Heart right ventricle (tissue), 16 donors: Measurements from ENCODE around the gene SRL. TPM values are rescaled to one million over a fixed set of nuclear protein-coding genes. Genes with fewer than 3 reads are reported as not detected.

ENCODE experiments used
- ATAC-seq, 8 donors: fragments of 200-7000 bp; cut with Tn5 transposase; one replicate each; pipeline ENCODE4 v1.9.1; 2020; ENCODE audit warnings: mild to moderate bottlenecking in 8 of 8, moderate library complexity in 8 of 8, moderate number of reproducible peaks in 1 of 8
- DNase-seq, 2 donors: peaks; one replicate each; pipeline ENCODE4 v3.0.0-alpha.2; 2020
- H3K27ac ChIP-seq, 10 donors: fragments of 200-600 bp; sonication (generic) in 2 of 10; one replicate each; pipeline versions ENCODE4 v1.5.0 to v1.8.0; 2020 to 2022; ENCODE audit warnings: mild to moderate bottlenecking in 3 of 10
- H3K27me3 ChIP-seq, 7 donors: fragments of 200-600 bp; one replicate each; pipeline ENCODE4 v1.8.0; 2021 to 2022; ENCODE audit warnings: mild to moderate bottlenecking in 2 of 7
- H3K36me3 ChIP-seq, 9 donors: fragments of 200-600 bp; sonication (generic) in 1 of 9; one replicate each; pipeline versions ENCODE4 v1.5.0 to v1.8.0; 2020 to 2022; ENCODE audit warnings: mild to moderate bottlenecking in 2 of 9
- H3K4me1 ChIP-seq, 9 donors: fragments of 200-600 bp; sonication (generic) in 1 of 9; one replicate each; pipeline versions ENCODE4 v1.5.0 to v1.8.0; 2020 to 2022; ENCODE audit warnings: mild to moderate bottlenecking in 4 of 9
- H3K4me3 ChIP-seq, 10 donors: fragments of 200-600 bp; sonication (generic) in 2 of 10; one replicate each; pipeline versions ENCODE4 v1.5.0 to v1.8.0; 2020 to 2022; ENCODE audit warnings: mild to moderate bottlenecking in 7 of 10, moderate library complexity in 2 of 10
- H3K9me3 ChIP-seq, 11 donors: fragments of 200-600 bp in 10 of 11; sonication (generic) in 2 of 11; one replicate each; pipeline versions ENCODE4 v1.5.0 to v1.8.0; 2013 to 2022; ENCODE audit warnings: mild to moderate bottlenecking in 2 of 11, control low read depth in 1 of 11, moderate library complexity in 1 of 11
- CTCF ChIP-seq, 9 donors: fragments of 200-600 bp; sonication (generic) in 2 of 9; IDR thresholded peaks; one replicate each; pipeline versions ENCODE4 v1.5.0 to v1.8.0; 2021 to 2022; ENCODE audit warnings: antibody characterized with exemption in 9 of 9, mild to moderate bottlenecking in 5 of 9, moderate library complexity in 1 of 9
- WGBS, 2 donors: extraction: QIAGEN DNeasy Blood & Tissue Kit; methylation state at CpG; one replicate each; pipeline ENCODE4 v1.1.7; 2013; ENCODE audit warnings: inconsistent platforms in 1 of 2; 5-methylcytosine and 5-hydroxymethylcytosine counted together
- intact Hi-C, 10 donors: fragments of 100-400 bp; cut with DNase I; formaldehyde crosslinking; loops; one replicate each; pipeline versions ENCODE4 v1.11.1 to v1.14.2; 2022
- polyA plus RNA-seq, 2 donors: library from polyadenylated mRNA; stranded (reverse); fragments of 200-250 nt; gene quantifications; one replicate each; pipeline ENCODE4 v1.2.3, GENCODE V29; 2013
- total RNA-seq, 10 donors: library from RNA; stranded (reverse); fragmentation: NEBNext Ultra II Directional in 3 of 10; extraction: Animal tissue kit (Norgen Biotek cat#: 25700) in 3 of 10; gene quantifications; one replicate each; pipeline versions ENCODE4 v1.2.1 to v1.2.4, GENCODE V29; 2021 to 2023
- donor health status: Arrhythmogenic right ventricular cardiomyopathy.
- donor health status: ischemic (EF 13 %, LVEDD 7.1; RV severe dilation, severe dysfunction).
- donor health status: healthy with polysubstance abuse.
- donor health status: DM: no; HTN: yes; CAD: no.
- donor health status: DM: no; HTN: no; CAD: no.
- donor health status: ischemic (EF 25% LVEDD 6.9; RV normal size, moderate dysfunction).
- donor health status: ischemic (EF 25% LVEDD 5.7; RV mildly dilated, moderate dysfunction).
- donor health status: healthy.
- donor health status: DM: yes; HTN: yes; CAD: no.
- donor health status: Ischemic cardiomyopathy.
- donor health status: ischemic (EF 35%, LVEDD 5.7; RV mildly dilated, moderate dysfunction).
- donor health status: nonischemic (EF 11% LVEDD 7.7; RV severe dilation, severe dysfunction).
- donor health status: DM: yes; HTN: yes; CAD: no.
- donor health status: PGD.
- donor health status: ischemic (EF 29% LVEDD 5.4; RV normal size, mild dysfunction).
- donor health status: nonischemic (EF 23%, LVEDD 6.1; RV moderate dilation, normal function).

Gene SRL
- total and polyA plus RNA-seq, 12 donors = 161 to 587 (median 478) TPM

GRCh38 chr16:4194661-4195060 lies 47.2 kb downstream of the SRL start:
- DNase-seq = no peak
- 82 to 87% methylated on average over 4 of the region's 4 CpGs for WGBS, 2 donors

DNA sequence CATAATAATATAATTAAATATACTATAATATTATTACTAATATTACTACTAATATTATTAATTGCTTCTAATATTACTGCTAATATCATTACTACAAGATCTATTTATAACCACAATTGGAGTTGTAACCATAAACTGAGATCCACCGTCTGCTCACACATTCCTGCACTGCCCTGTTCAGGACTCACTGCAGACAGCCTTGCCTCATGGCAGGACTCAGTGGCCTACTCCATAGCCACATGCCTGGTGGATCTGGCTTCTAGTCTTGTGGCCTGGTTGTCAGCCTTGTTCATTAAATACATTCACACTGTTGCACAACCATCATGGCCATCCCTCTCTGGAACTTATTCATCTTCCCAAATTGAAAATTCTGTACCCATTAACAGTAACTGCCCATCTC lies 48.0 kb downstream of the SRL start:
- WGBS, 2 donors = 35 to 57% methylated on average over 1 of the region's 1 CpG
- Histone ChIP-seq H3K36me3 (peaks cover 0 to 64% (median 8%) of the 10 kb centered on the region in 9 donors), H3K9me3 (no peaks in the 10 kb centered on the region), H3K27me3 (no peaks in the 10 kb centered on the region), H3K4me1 (peaks cover 0 to 36% (median 14%) of the 10 kb centered on the region in 9 donors), H3K4me3 (no peak overlapping the region), H3K27ac (peak overlapping the region in 1 of 10 donors; percentile 31)
- DNase-seq (no peak), ATAC-seq (no peak)
- intact Hi-C loops = loop anchor here in 2 of 10 donors (10.0 kb wide), 2 partner anchors 141 to 209 kb away; no protein-coding TSS in a partner anchor
- no peak for TF ChIP-seq CTCF (IDR thresholded peaks at IDR 0.05)

More at GRCh38 chr16:4194661-4195060, 47.2 kb downstream of the SRL start:
- peaks cover 0 to 32% (median 14%) of the 10 kb centered on the region in 9 donors for H3K4me1 ChIP-seq
- ATAC-seq = peak in 3 of 8 donors; percentile 11 to 17 (median 15)
- H3K9me3 ChIP-seq = no peaks in the 10 kb centered on the region
- peaks cover 0 to 64% (median 8%) of the 10 kb centered on the region in 9 donors for H3K36me3 ChIP-seq
- no peak for TF ChIP-seq CTCF (IDR thresholded peaks at IDR 0.05)
- H3K27me3 ChIP-seq = no peaks in the 10 kb centered on the region
- intact Hi-C loops = loop anchor here in 2 of 10 donors (10.0 kb wide), 2 partner anchors 140 to 210 kb away; no protein-coding TSS in a partner anchor
- no peak overlapping the region for H3K4me3 ChIP-seq
- H3K27ac ChIP-seq = peak overlapping the region in 1 of 10 donors; percentile 31

DNA sequence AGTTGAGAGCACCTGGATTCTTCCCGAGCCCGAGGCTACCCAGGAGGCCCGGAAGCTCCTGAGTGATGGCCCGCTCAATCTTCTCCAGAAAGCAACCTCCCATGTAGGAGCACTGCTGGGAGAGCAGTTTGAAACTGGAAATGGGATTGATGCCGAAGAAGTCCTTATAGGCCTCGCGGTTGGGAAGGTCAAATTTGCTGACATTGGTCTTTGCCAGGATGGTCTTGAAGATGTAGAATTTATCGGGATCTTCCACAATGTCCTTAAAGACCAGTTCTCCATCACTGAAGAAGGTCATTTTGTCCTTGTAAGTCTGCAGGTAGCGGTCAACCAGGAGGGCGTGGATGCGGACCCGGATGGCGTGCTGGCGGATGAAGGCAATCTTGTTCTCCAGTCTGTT lies 49.7 kb downstream of the SRL start:
- ATAC-seq (no peak), DNase-seq (no peak)
- intact Hi-C loops = loop anchor here in 2 of 10 donors (10.0 kb wide), 2 partner anchors 143 to 207 kb away; no protein-coding TSS in a partner anchor
- Histone ChIP-seq H3K27me3 (no peaks in the 10 kb centered on the region), H3K4me1 (peaks cover 0 to 36% (median 14%) of the 10 kb centered on the region in 9 donors), H3K9me3 (no peaks in the 10 kb centered on the region), H3K4me3 (no peak overlapping the region), H3K36me3 (peaks cover 0 to 46% (median 8%) of the 10 kb centered on the region in 9 donors), H3K27ac (no peak overlapping the region)
- no peak for TF ChIP-seq CTCF (IDR thresholded peaks at IDR 0.05)
- WGBS, 2 donors = 92 to 98% methylated on average over 14 of the region's 14 CpGs

GRCh38 chr16:4190712-4191333 lies 51.1 kb downstream of the SRL start:
- peaks cover 0 to 45% (median 8%) of the 10 kb centered on the region in 9 donors for H3K36me3 ChIP-seq
- H3K4me3 ChIP-seq = no peak overlapping the region
- no peak for TF ChIP-seq CTCF (IDR thresholded peaks at IDR 0.05)
- peak overlapping the region in 6 of 10 donors; percentile 4 to 63 (median 34) for H3K27ac ChIP-seq
- peaks cover 0 to 36% (median 14%) of the 10 kb centered on the region in 9 donors for H3K4me1 ChIP-seq
- intact Hi-C loops = loop anchor here in 2 of 10 donors (10.0 kb wide), 2 partner anchors 144 to 206 kb away; no protein-coding TSS in a partner anchor
- ATAC-seq (peak in 3 of 8 donors; percentile 3 to 45 (median 18)), DNase-seq (no peak)
- WGBS, 2 donors = 72 to 75% methylated on average over 13 of the region's 13 CpGs
- H3K9me3 ChIP-seq = no peaks in the 10 kb centered on the region
- peaks cover 0 to 11% (median 0%) of the 10 kb centered on the region in 7 donors for H3K27me3 ChIP-seq
